Fibroblast of lung (primary cell): ENCODE measurements around the gene GNA12. TPM values are rescaled to one million over a fixed set of nuclear protein-coding genes. Genes with fewer than 3 reads are reported as not detected.

Experiments used
- DNase-seq, 2 donors: peaks; one replicate each; pipeline versions ENCODE4 v3.0.0 to v3.0.0-alpha.2; 2010; ENCODE audit warnings: low read depth in 2 of 2
- H2AFZ ChIP-seq: 2 replicates; pipeline ENCODE4 v1.5.1; 2012; ENCODE audit warnings: low read length, control low read depth, inconsistent platforms
- H3K27ac ChIP-seq: 2 replicates; pipeline ENCODE4 v1.5.1; 2011; ENCODE audit warnings: low read length, control low read depth; ENCODE audit not compliant: insufficient read depth
- H3K27me3 ChIP-seq: 2 replicates; pipeline ENCODE4 v1.5.1; 2011; ENCODE audit warnings: mild to moderate bottlenecking, low read length; ENCODE audit not compliant: control insufficient read depth, insufficient read depth
- H3K36me3 ChIP-seq: 2 replicates; pipeline ENCODE4 v1.5.1; 2011; ENCODE audit warnings: low read length; ENCODE audit not compliant: control insufficient read depth, insufficient read depth
- H3K4me1 ChIP-seq: 2 replicates; pipeline ENCODE4 v1.5.1; 2011; ENCODE audit warnings: low read length; ENCODE audit not compliant: control insufficient read depth, insufficient read depth; ENCODE audit errors: extremely low read depth
- H3K4me2 ChIP-seq: 2 replicates; pipeline ENCODE4 v1.5.1; 2011; ENCODE audit warnings: low read length, control low read depth; ENCODE audit not compliant: insufficient read depth; ENCODE audit errors: extremely low read depth
- H3K4me3 ChIP-seq, 4 experiments: fragments of 200-600 bp in 1 of 4; sonication (generic) in 1 of 4; replicated peaks in 1 of 4; 2 replicates each; pipeline ENCODE4 v1.5.1; 2011 to 2016; ENCODE audit warnings: low read length in 4 of 4, low read depth in 3 of 4, mild to moderate bottlenecking in 3 of 4, control low read depth in 2 of 4, inconsistent platforms in 1 of 4, mixed read lengths in 1 of 4; ENCODE audit not compliant: insufficient read depth in 1 of 4; ENCODE audit errors: control extremely low read depth in 1 of 4
- H3K79me2 ChIP-seq: 2 replicates; pipeline ENCODE4 v1.5.1; 2012; ENCODE audit warnings: mild to moderate bottlenecking, low read length, inconsistent platforms; ENCODE audit not compliant: control insufficient read depth, insufficient read depth
- H3K9ac ChIP-seq: 2 replicates; pipeline ENCODE4 v1.5.1; 2011; ENCODE audit warnings: mild to moderate bottlenecking, low read length, control low read depth; ENCODE audit not compliant: insufficient read depth
- H3K9me3 ChIP-seq: 2 replicates; pipeline ENCODE4 v1.5.1; 2012; ENCODE audit warnings: low read depth, low read length; ENCODE audit not compliant: control insufficient read depth, insufficient read depth
- H4K20me1 ChIP-seq: 2 replicates; pipeline ENCODE4 v1.5.1; 2011; ENCODE audit warnings: low read length; ENCODE audit not compliant: control insufficient read depth, insufficient read depth; ENCODE audit errors: extremely low read depth
- CTCF ChIP-seq, 2 donors: IDR thresholded peaks in 1 of 2; conservative IDR thresholded peaks in 1 of 2; 1 replicate in 1 of 2; 2 replicates in 1 of 2; pipeline ENCODE4 v1.5.1; 2011 to 2012; ENCODE audit warnings: low read length in 2 of 2, control low read depth in 1 of 2, inconsistent platforms in 1 of 2, low read depth in 1 of 2, mild to moderate bottlenecking in 1 of 2
- EZH2 ChIP-seq: IDR thresholded peaks from 2 replicates; pipeline ENCODE4 v1.5.1; 2012; ENCODE audit warnings: low read length, control low read depth, mild to moderate bottlenecking; ENCODE audit errors: missing control alignments
- polyA plus RNA-seq, 2 donors: library from polyadenylated mRNA; depleted of rRNA in 1 of 2; stranded (reverse) in 1 of 2; unstranded in 1 of 2; fragments of >200 nt; gene quantifications; 2 replicates each; pipeline ENCODE4 v1.2.1, GENCODE V29; 2011 to 2012; ENCODE audit warnings: missing spikeins in 1 of 2
- total RNA-seq: library from RNA; depleted of rRNA; stranded (reverse); fragments of >200 nt; gene quantifications from 2 replicates; pipeline ENCODE4 v1.2.1, GENCODE V29; 2014

The GNA12 gene
- total and polyA plus RNA-seq, 2 donors (not counting 1 experiment from before 2014, with no cell fraction given) = 36.2 to 137 TPM

- Histone ChIP-seq H3K79me2 (no peaks in the 10 kb centered on the region), H2AFZ (no peak overlapping the region), H3K36me3 (no peaks in the 10 kb centered on the region), H3K9ac (no peak overlapping the region), H3K4me1 (peaks cover 13% of the 10 kb centered on the region), H4K20me1 (no peaks in the 10 kb centered on the region), H3K4me2 (no peak overlapping the region), H3K4me3 (no peak overlapping the region), H3K27ac (no peak overlapping the region), H3K27me3 (no peaks in the 10 kb centered on the region), H3K9me3 (no peaks in the 10 kb centered on the region)
- TF ChIP-seq CTCF (conservative IDR thresholded peaks at IDR 0.05 in 1 of 2, IDR thresholded peaks at IDR 0.05 in 1 of 2; ENCODE audit: low read depth in 1 of 2, low read length in 2 of 2) = no peak
- no peak for TF ChIP-seq EZH2
- DNase-seq = no peak
Observed at GRCh38 chr7:2861509-2861908, 17.4 kb upstream of the GNA12 start.

DNA sequence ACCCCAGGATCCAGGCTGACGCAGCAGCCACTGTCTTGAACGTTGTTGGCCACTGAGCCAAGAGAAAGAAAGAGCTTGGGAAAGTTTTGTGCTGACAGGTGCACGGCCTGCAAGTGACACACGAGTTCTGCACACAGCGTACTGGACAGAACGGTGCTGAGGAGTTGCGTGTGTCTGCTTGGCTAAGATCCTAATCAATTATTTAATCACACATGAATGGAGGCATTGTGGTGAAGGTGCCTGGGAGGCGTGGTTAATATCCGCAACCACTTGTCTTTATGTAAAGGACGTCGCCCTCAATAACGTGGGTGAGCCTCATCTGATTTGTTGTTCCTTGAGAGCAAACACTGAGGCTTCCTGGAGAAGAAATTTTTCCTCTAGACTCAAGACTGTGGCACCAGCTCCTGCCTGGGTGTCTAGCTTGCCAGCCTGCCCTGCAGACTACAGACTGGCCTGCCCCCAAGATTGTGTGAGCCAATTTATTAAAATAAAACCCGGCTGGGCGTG lies 16.6 kb upstream of the GNA12 start:
- Histone ChIP-seq H3K4me1 (peaks cover 13% of the 10 kb centered on the region), H4K20me1 (no peaks in the 10 kb centered on the region), H3K4me3 (no peak overlapping the region), H3K9ac (no peak overlapping the region), H3K79me2 (no peaks in the 10 kb centered on the region), H3K27ac (no peak overlapping the region), H3K36me3 (no peaks in the 10 kb centered on the region), H3K27me3 (no peaks in the 10 kb centered on the region), H2AFZ (no peak overlapping the region), H3K9me3 (no peaks in the 10 kb centered on the region), H3K4me2 (no peak overlapping the region)
- TF ChIP-seq EZH2 (no peak), CTCF (conservative IDR thresholded peaks at IDR 0.05 in 1 of 2, IDR thresholded peaks at IDR 0.05 in 1 of 2; ENCODE audit: low read depth in 1 of 2, low read length in 2 of 2) (no peak)
- DNase-seq = peak in 1 of 2 donors; percentile 38

GRCh38 chr7:2859952-2860351 lies 15.8 kb upstream of the GNA12 start:
- H4K20me1 ChIP-seq = no peaks in the 10 kb centered on the region
- TF ChIP-seq EZH2 (no peak), CTCF (conservative IDR thresholded peaks at IDR 0.05 in 1 of 2, IDR thresholded peaks at IDR 0.05 in 1 of 2; ENCODE audit: low read depth in 1 of 2, low read length in 2 of 2) (no peak)
- no peak overlapping the region for H3K4me3 ChIP-seq
- no peaks in the 10 kb centered on the region for H3K79me2 ChIP-seq
- no peak for DNase-seq
- no peak overlapping the region for H3K9ac ChIP-seq
- H3K27ac ChIP-seq = no peak overlapping the region
- H3K9me3 ChIP-seq = no peaks in the 10 kb centered on the region
- H3K4me1 ChIP-seq = peaks cover 13% of the 10 kb centered on the region
- no peak overlapping the region for H3K4me2 ChIP-seq
- H2AFZ ChIP-seq = no peak overlapping the region
- H3K27me3 ChIP-seq = no peaks in the 10 kb centered on the region
- H3K36me3 ChIP-seq = no peaks in the 10 kb centered on the region
